ENCODE data around the gene PARVB.

Gene PARVB

DNA sequence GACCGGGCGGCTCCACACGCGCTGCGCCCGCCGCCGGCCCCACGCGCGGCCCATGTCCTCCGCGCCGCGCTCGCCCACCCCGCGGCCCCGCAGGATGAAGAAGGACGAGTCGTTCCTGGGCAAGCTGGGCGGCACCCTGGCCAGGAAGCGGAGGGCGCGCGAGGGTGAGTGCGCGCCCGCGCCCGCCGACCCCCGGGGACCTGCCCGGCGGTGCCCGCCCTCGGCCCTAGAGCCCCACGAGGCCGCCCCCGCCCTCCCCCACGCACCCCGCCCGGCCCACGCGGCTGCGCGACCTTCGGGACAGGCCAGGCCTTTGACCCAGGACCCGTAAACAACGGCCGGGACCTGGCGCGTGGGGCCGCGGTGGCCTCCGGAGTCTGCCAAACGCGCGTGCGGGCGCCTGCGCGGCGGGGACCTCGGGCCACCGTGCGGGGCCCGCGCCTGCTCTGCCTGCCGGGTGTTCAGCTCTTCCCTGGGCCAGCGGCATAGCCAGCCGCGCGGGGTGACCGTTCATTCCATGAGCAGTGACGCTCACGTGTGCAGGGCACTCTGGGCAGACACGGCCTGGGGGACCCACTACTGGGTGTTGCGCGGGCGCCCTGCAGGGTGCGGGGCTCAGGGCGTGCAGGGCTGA, at the start of gene PARVB:
TSS of gene PARVB (plus strand) at position 15 of the 634 bp plus-strand sequence. CDS start at position 53, 38 bp downstream.
- peak within 1 kb of the TSS; percentile 80 for H3K4me3 ChIP-seq (ENCODE audit: low read depth, low read length)
- DNase-seq (ENCODE audit: low read depth): peak; percentile 55
- TF ChIP-seq, protein P1, sequence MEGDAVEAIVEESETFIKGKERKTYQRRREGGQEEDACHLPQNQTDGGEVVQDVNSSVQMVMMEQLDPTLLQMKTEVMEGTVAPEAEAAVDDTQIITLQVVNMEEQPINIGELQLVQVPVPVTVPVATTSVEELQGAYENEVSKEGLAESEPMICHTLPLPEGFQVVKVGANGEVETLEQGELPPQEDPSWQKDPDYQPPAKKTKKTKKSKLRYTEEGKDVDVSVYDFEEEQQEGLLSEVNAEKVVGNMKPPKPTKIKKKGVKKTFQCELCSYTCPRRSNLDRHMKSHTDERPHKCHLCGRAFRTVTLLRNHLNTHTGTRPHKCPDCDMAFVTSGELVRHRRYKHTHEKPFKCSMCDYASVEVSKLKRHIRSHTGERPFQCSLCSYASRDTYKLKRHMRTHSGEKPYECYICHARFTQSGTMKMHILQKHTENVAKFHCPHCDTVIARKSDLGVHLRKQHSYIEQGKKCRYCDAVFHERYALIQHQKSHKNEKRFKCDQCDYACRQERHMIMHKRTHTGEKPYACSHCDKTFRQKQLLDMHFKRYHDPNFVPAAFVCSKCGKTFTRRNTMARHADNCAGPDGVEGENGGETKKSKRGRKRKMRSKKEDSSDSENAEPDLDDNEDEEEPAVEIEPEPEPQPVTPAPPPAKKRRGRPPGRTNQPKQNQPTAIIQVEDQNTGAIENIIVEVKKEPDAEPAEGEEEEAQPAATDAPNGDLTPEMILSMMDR (IDR thresholded peaks at IDR 0.05; ENCODE audit: low read depth, low read length): no peak
- TF ChIP-seq POLR2A (IDR thresholded peaks at IDR 0.05; ENCODE audit: extremely low read depth, insufficient read length) (peak; percentile 27), MYC (IDR thresholded peaks at IDR 0.05; ENCODE audit: low read depth, low read length) (no peak), MAX (IDR thresholded peaks at IDR 0.05; ENCODE audit: low read depth, low read length) (peak; percentile 30; the same call in 1 of the 2 replicates)

DNA sequence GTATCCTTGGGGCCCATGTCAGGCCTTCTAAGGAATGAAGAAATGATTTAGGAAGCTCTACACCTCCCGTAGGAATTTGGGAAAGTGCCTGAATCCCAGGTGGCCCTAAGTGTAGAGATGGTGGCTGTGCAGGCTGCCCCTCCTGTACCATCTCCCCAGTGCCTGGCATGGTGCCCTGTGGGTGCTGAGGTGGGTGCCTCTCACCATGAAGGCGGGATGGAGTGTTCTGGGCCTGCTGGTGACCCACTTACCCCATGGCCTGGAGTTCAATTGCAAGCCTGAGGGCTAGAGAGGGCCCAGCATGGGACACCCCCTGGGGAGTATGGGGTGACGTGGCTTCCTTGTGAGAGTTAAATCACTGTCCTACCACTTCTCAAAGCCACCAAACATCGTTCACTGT, 49.1 kb upstream of the PARVB start:
- TF ChIP-seq, protein P1 (IDR thresholded peaks at IDR 0.05; ENCODE audit: low read depth, low read length): no peak
- no peak for TF ChIP-seq MAX (IDR thresholded peaks at IDR 0.05; ENCODE audit: low read depth, low read length)
- TF ChIP-seq MYC (IDR thresholded peaks at IDR 0.05; ENCODE audit: low read depth, low read length): no peak
- TF ChIP-seq POLR2A (IDR thresholded peaks at IDR 0.05; ENCODE audit: extremely low read depth, insufficient read length): no peak
- DNase-seq (ENCODE audit: low read depth): no peak
- no peak overlapping the region for H3K4me3 ChIP-seq (ENCODE audit: low read depth, low read length)

DNA sequence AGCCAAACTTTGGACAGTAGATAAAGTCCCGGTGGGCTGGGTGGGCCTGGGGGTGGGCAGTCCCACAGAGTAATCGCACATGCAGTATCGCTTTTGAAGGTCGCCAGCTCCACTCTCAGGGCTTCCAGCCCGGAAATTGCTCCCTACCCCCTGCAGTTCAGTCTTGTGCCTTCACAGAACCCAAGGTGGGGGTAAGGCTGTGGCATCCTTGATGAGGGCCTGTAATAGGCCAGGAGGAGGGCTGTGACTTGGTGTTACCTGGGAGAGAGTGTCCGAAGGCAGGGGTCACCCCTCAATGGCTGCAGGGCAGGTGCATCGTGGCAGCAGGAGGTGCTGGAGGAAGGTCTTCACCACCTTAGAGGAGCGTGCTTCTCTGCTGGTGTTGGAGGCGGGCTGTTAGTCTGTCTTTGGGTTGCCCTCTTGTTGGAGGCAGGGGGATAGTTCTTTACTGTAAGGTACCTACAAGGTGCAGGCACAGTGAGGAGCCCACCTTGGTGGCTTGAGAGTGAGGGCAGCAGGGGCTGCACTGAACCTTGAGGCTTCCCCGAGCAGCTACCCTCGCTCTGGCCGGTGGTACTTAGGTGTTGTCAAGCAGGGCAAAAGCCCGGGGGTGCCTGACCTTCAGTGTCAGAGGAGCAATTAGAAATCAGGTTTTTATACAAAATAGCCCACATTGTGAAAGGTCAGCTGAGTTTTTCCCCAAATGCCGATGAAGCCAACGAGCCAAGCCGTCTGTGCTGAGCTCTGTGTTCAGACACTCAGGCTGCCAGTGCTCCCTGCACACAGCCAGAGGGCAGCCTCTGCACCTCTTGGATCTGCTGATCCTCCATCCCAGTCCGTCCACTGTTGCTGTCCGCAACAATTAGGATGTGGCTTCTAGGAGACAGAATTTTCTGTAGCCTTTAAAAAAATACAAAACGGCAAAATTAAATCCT, 47.0 kb upstream of the PARVB start:
- DNase-seq (ENCODE audit: low read depth): no peak

GRCh38 chr22:43978558-43978957, 45.5 kb upstream of the PARVB start:
- DNase-seq (ENCODE audit: low read depth): no peak
- TF ChIP-seq MAX (IDR thresholded peaks at IDR 0.05; ENCODE audit: low read depth, low read length): no peak

More for the DNA sequence above, 47.0 kb upstream of the PARVB start:
- no peak for TF ChIP-seq POLR2A (IDR thresholded peaks at IDR 0.05; ENCODE audit: extremely low read depth, insufficient read length)
- no peak for TF ChIP-seq MYC (IDR thresholded peaks at IDR 0.05; ENCODE audit: low read depth, low read length)
- TF ChIP-seq MAX (IDR thresholded peaks at IDR 0.05; ENCODE audit: low read depth, low read length): no peak
- TF ChIP-seq, protein P1 (IDR thresholded peaks at IDR 0.05; ENCODE audit: low read depth, low read length): no peak
- no peak overlapping the region for H3K4me3 ChIP-seq (ENCODE audit: low read depth, low read length)

DNA sequence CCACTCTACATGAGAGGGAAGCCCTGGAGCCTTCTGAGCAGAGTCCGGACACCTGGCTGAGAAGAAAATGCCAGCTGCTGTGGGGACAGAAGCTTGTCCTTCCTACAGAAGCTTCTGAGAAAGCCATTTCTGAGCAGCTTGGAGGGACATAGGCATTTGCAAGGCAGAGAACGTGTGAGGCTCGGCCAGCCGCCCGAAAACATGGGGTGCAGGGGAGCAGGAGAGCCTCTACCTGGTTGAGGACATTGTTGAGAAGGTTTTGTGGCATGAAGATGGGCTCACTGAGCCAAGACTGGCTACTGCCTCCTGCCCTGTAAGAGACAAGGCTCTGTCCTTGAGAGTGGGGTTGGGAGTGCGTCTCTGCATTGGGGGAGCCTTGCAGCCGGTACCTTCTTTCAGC, 43.5 kb upstream of the PARVB start:
- no peak for TF ChIP-seq MAX (IDR thresholded peaks at IDR 0.05; ENCODE audit: low read depth, low read length)
- TF ChIP-seq, protein P1 (IDR thresholded peaks at IDR 0.05; ENCODE audit: low read depth, low read length): no peak
- DNase-seq (ENCODE audit: low read depth): no peak
- no peak overlapping the region for H3K4me3 ChIP-seq (ENCODE audit: low read depth, low read length)

More at GRCh38 chr22:43978558-43978957, 45.5 kb upstream of the PARVB start:
- H3K4me3 ChIP-seq (ENCODE audit: low read depth, low read length): no peak overlapping the region

DNA sequence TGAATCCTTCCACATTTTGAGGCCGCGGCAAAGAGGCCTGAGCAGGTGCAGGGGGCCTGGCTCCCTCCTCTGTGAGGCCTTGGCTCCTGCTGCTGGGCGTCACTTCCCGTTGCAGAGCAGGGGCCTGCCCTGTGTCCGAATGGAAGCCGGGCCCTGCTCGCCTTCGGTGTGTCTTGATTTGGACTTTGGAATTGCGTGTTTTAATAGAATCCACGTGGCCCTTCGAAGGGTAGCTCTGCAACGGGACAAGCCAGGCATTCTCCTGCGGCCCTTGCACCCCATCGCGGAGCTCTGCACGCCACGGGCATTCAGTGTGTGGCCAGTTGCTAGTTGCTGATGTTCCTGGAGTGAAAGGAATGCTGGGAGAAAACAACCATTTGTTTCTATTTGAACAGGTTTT, 43.1 kb upstream of the PARVB start:
- H3K4me3 ChIP-seq (ENCODE audit: low read depth, low read length): no peak overlapping the region
- TF ChIP-seq, protein P1 (IDR thresholded peaks at IDR 0.05; ENCODE audit: low read depth, low read length): no peak
- TF ChIP-seq MAX (IDR thresholded peaks at IDR 0.05; ENCODE audit: low read depth, low read length) (no peak), POLR2A (IDR thresholded peaks at IDR 0.05; ENCODE audit: extremely low read depth, insufficient read length) (no peak), MYC (IDR thresholded peaks at IDR 0.05; ENCODE audit: low read depth, low read length) (no peak)
- no peak for DNase-seq (ENCODE audit: low read depth)
